ENCODE measurements around the gene ATAD3B. TPM values are rescaled to one million over a fixed set of nuclear protein-coding genes. Genes with fewer than 3 reads are reported as not detected.

Gene ATAD3B
- total and polyA plus RNA-seq, 2 of the 4 experiments (the other 2 are of a cell fraction) = 13.8 to 29.0 TPM

GRCh38 chr1:1430114-1430982 lies 41.2 kb upstream of the ATAD3B start:
- Histone ChIP-seq H3K9ac (ENCODE audit: low read depth, low read length) (no peak overlapping the region), H4K91ac (ENCODE audit: insufficient read depth, low read depth, low read length) (peak overlapping the region; percentile 66; the same call in 1 of the 2 replicates), H3K4me3 (ENCODE audit: insufficient read depth, low read depth, low read length) (no peak overlapping the region), H3K4me2 (ENCODE audit: low read depth, low read length) (peak overlapping the region; percentile 1; the same call in 1 of the 2 replicates), H3K18ac (ENCODE audit: low read depth, low read length) (peak overlapping the region; percentile 19; the same call in 1 of the 2 replicates), H3K9me1 (ENCODE audit: insufficient read depth, low read length) (0 out of 2 replicates have a peak, but pooled peaks cover 5% of the 10 kb centered on the region), H2BK5ac (ENCODE audit: low read depth, low read length, poor library complexity, severe bottlenecking) (no peak overlapping the region), H3K56ac (ENCODE audit: extremely low read depth, insufficient read depth, low read length) (no peak overlapping the region), H2BK120ac (ENCODE audit: low read depth, low read length) (peak overlapping the region; percentile 38), H4K5ac (ENCODE audit: low read depth, low read length) (peak overlapping the region; percentile 65), H3K27me3 (ENCODE audit: control insufficient read depth, insufficient read depth, low read length) (no peaks in the 10 kb centered on the region), H3K27ac (ENCODE audit: insufficient read depth, low read length) (peak overlapping the region; percentile 9; the same call in 1 of the 2 replicates), H2AK9ac (replicated peaks; ENCODE audit: low read depth, low read length, poor library complexity) (peak overlapping the region; percentile 22), H3K36me3 (ENCODE audit: control insufficient read depth, insufficient read depth, low read length) (no peaks in the 10 kb centered on the region), H4K20me1 (ENCODE audit: insufficient read depth, low read length) (no peaks in the 10 kb centered on the region), H3K14ac (replicated peaks; ENCODE audit: low read depth, low read length) (no peak overlapping the region; the same call in none of the 2 replicates), H3K4me1 (ENCODE audit: control insufficient read depth, insufficient read depth, low read length) (peaks cover 23% of the 10 kb centered on the region), H3K79me1 (ENCODE audit: low read depth in 1 of 2, low read length in 2 of 2) (no peaks in the 10 kb centered on the region), H4K8ac (ENCODE audit: low read depth in 2 of 2, low read length in 2 of 2) (peak overlapping the region; percentile 73 to 86; a peak in 3 of 4 replicates), H3K23ac (ENCODE audit: low read depth, low read length) (no peak overlapping the region), H2AK5ac (ENCODE audit: low read depth, low read length) (no peak overlapping the region; the same call in 1 of the 2 replicates), H2BK20ac (ENCODE audit: low read depth, low read length) (no peak overlapping the region), H3K9me3 (ENCODE audit: control insufficient read depth, insufficient read depth, low read length) (no peaks in the 10 kb centered on the region), H3K4ac (ENCODE audit: low read depth, low read length) (peak overlapping the region; percentile 42), H2AFZ (replicated peaks; ENCODE audit: low read length, poor library complexity) (peak overlapping the region; percentile 67), H2BK15ac (ENCODE audit: low read depth, low read length) (no peak overlapping the region)
- dilution Hi-C loops (cut with HindIII; ENCODE audit: low sequenced_read_pairs, unreplicated experiment) = no loop called here
- in situ Hi-C loops (cut with MboI; ENCODE audit: low sequenced_read_pairs) = no loop called here
- BruUV-seq (replicated peaks) = no TSS peak
- TF ChIP-seq RFX5 (IDR thresholded peaks at IDR 0.05; ENCODE audit: low read depth, low read length) (no peak), SMC3 (IDR thresholded peaks at IDR 0.05; ENCODE audit: low read depth, low read length) (no peak), CTCF (conservative IDR thresholded peaks at IDR 0.05; ENCODE audit: low read depth, low read length) (peak; percentile 19; the same call in 1 of the 2 replicates)
- ATAC-seq (ENCODE audit: low read depth) = peak; percentile 66
- 29% methylated on average over 13 of the region's 35 CpGs; no CpG with 5 or more reads in 1 of the 2 experiments for WGBS, 2 experiments (ENCODE audit: extremely low coverage in 2 of 2, insufficient read length in 1 of 2)
- POLR2A ChIA-PET (ENCODE audit: unreplicated experiment) = no interaction called here
- CTCF ChIA-PET = interaction anchor here (1.0 kb wide), 1 partner anchor 55 kb away, joined by 3 read pairs; the partner anchor contains the start of gene AURKAIP1
- intact Hi-C loops (cut with micrococcal nuclease) = no loop called here
- DNase-seq = peak; percentile 50
